ENCODE data around the gene FIGNL2.

Gene FIGNL2

GRCh38 chr12:51855586-51856428 lies 7.3 kb upstream of the FIGNL2 start:
- DNase-seq (ENCODE audit: low read depth in 3 of 3, low spot score in 1 of 3): no peak

GRCh38 chr12:51852404-51853137 lies 4.1 kb upstream of the FIGNL2 start:
- no peak for DNase-seq (ENCODE audit: low read depth in 3 of 3, low spot score in 1 of 3)

DNA sequence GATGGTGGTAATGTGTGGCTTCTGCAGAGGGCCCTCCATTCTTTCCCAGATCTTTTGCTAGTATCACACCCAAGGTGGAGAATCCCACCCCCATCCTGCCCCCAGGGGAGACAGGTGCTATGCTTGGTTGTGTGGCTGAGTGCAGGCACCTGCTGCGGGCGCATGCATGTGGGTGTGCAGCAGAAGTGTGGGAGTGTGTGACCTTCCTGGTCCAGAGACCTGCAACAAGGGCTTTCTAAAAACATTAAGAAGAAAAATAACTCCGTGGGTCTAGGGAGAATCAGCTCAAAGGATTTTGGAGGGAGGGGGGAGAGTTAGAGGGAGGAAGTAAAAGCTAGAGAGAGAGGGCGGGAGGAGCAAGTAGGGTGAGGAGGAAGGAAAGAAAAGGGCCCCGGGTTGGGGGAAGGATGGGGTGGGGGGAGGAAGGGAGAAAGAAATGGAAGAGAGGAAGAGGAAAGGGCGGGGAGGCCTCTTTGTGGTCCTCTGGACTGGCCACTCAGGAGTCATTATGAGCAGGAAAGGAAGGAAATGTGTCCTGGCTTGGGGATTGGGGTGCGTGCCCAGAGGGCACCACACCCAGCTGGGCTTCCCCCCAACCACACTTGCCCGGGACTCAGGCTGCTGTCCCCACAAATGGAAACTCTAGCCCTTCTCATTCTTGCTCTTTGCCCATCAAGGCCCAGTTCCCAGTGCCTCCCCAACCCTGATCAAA lies 3.1 kb upstream of the FIGNL2 start:
- no peak for DNase-seq (ENCODE audit: low read depth in 3 of 3, low spot score in 1 of 3)

DNA sequence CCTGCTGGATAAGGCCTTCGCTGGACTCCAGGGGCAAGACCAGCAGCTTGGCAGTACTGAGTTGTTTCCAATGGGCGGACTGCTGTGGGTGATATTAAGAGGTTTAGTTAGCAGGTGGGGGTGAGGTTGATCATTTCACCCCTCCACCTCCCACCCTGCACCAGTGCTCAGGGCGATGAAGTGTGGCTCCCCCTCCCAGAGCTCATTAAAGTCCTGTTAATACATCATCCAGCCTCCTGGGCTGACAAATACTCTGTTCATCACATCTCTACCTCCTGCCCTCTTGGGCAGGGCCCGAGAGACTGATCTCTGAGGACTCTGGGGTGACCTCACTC lies 2.4 kb upstream of the FIGNL2 start:
- no peak for DNase-seq (ENCODE audit: low read depth in 3 of 3, low spot score in 1 of 3)

DNA sequence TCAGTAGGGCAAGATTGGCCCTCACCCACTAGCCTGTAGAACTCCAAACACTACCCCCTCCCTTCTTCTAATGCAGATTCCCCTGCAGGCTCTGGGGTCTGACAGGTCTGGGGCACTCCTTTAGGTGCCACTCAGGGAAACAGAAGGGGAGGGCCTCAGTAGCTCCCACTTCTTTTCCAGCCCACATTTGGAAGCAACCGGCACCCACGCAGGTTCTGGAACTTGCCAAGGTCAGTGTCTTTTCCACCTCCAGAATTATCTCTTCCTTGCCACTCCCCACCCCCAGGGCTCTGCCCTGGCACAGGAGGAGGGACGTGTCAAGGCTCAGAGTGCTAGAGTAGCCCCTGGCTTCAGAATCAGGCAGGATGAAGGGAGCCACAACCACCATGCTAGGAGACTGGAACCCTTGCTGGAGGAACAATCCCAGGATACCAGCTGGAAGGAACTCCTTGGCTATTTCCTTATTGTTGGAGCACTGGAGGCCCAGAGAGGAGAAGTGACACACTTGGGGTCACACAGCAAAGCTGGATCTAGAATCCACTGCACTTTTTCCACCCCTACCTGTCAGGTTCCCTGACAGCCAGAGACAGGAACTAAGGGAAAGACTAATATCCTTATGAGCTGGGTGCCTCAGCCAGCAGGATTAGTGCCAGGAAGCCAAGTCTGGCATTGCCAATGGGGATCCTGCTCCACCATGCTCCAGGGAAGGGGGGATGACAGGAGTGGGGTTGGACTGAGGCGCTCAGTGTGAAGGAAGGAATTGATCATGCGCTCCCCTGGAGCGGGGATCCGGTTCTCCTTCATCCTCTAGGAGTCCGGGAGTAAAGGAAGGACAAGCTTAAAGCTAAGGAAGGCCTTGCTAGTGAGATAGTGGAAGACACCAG lies 1.8 kb upstream of the FIGNL2 start:
- no peak for DNase-seq (ENCODE audit: low read depth in 3 of 3, low spot score in 1 of 3)

DNA sequence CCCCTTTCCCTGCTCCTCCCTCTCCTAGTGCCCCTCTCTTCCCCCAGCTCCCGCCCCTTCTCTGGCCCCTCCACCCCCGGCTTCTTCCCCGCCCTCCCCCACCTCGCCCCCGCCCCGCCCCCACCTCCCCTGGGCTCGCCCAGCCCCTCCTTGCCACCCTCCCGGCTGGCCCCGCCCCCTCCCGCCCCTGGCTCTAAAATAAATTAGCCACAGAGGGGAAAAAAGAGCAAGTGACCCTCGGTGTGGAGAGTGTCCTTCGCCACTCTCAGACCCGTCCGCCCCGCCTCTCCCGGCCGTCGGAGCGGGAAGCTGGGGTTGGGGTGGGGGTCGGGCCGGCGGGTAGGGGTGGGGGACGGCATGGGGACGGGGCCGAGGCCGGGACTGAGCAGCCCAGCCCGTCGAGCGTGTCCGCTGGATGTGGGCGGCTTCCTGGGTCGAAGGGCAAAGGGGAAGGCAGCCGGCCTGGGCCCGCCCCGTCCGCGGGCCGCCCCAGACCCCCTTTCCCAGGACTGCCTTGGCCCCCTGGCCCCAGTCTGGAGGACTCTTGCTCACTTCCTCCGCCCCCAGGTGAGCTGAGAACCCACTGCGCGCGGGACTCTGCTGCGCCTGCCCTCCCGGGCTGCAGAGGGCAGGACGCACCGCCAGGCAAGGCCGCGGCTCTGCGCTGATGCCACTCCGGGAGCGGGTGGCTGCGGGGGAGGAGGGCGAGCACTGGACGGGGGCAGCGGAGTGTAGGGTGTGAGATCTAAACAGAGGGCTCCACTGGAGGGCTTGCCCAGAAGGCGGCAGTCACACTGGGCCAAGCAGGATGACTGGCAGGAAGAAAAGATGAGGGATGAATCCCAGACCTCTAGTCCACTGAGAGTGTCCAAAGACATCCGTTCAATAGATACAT lies 570 bp upstream of the FIGNL2 start:
- DNase-seq (ENCODE audit: low read depth in 3 of 3, low spot score in 1 of 3): no peak

DNA sequence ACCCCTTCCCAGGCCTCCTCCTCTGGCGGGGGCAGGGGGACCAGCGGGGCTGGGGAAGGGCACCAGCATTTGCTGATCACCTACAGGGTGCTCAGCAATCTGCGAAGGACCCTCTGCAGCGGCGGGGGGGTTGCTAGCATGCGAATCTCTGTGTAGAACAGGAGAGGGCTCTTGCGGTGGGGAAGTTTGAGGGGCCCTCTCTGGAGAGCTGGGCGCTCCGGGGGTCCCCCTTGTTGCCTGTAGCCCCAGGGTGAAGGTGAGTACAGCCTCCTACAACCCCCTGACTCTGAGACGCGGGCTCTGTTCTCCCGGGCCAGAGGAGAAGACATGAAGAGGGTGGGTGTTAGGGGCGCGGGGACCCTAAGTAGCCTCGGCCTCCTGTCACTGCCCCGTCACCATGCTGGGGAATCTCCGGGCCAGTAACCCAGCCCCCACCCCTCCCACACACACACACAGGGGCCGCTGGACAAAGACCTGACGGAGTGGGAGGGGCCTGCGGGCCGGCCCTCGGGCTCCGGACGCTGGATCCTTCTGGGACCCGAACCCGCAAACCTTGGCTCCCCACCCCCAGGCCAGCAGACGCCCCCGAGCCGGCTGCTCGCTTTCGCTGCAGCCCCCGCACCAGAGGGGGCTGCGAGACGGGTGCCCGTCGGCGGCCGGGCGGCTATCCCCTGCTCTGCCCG lies 734 bp downstream of the FIGNL2 start:
- DNase-seq (ENCODE audit: low read depth in 3 of 3, low spot score in 1 of 3): no peak

GRCh38 chr12:51846911-51847642 lies 1.4 kb downstream of the FIGNL2 start:
- DNase-seq (ENCODE audit: low read depth in 3 of 3, low spot score in 1 of 3): peak in 1 of 3 donors; percentile 37

- DNase-seq (ENCODE audit: low read depth in 3 of 3, low spot score in 1 of 3): no peak
Measured at GRCh38 chr12:51846271-51846691, 2.2 kb downstream of the FIGNL2 start.

- no peak for DNase-seq (ENCODE audit: low read depth in 3 of 3, low spot score in 1 of 3)
Measured at GRCh38 chr12:51845482-51845881, 3.0 kb downstream of the FIGNL2 start.

- DNase-seq (ENCODE audit: low read depth in 3 of 3, low spot score in 1 of 3): no peak
Measured at GRCh38 chr12:51844854-51845253, 3.7 kb downstream of the FIGNL2 start.

DNA sequence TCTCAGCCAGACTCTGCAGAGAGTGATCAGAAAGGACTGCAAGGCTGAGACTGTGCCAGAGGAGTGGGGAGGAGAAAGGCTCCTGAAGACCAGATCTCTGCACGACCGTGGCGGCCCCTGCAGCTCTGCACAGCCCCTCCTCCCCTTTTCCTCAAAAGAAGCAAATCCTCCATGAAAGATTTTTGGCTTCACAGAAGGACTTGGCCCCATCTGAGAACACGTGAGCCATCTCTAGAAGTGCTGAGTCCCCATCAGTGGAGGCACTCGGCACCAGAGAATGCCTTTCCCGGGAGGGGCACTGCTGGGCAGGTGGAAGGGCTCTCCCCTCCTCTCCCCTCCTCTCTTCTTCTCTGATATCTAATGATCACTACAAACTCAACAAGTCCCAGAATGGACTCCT lies 6.8 kb downstream of the FIGNL2 start:
- no peak for DNase-seq (ENCODE audit: low read depth in 3 of 3, low spot score in 1 of 3)

- no peak for DNase-seq (ENCODE audit: low read depth in 3 of 3, low spot score in 1 of 3)
Measured at GRCh38 chr12:51840966-51841365, 7.6 kb downstream of the FIGNL2 start.

DNA sequence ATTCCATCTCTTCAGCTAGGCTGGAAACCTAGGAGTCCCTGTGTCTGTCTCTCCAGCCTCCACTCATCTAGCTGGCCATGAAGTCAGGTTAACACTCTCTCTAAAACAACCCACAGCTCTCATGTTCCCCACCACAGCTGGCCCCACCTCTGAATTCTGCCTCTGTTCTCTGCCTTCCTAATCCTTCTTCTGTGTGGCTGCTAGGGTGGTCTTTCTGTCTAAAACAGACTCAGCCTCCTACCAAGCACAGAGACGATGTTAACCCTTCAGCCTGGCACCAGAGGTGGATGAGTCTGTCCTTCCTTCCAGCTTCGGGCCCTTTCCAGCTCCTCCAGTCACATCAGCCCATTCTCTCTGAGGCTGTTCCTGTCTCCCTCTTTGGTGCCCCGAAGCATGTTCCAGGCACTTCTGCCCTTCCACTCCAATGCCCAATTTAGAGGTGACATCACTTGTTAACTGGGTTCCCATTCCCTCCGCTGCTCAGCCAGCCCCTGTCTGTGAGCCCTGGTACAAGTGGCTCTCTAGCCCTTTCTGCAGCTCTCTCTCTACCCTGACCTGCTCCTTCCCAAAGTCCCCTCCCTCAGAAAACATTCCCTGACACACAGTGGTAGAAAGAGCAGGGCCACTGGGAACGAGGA lies 9.1 kb downstream of the FIGNL2 start:
- no peak for DNase-seq (ENCODE audit: low read depth in 3 of 3, low spot score in 1 of 3)

DNA sequence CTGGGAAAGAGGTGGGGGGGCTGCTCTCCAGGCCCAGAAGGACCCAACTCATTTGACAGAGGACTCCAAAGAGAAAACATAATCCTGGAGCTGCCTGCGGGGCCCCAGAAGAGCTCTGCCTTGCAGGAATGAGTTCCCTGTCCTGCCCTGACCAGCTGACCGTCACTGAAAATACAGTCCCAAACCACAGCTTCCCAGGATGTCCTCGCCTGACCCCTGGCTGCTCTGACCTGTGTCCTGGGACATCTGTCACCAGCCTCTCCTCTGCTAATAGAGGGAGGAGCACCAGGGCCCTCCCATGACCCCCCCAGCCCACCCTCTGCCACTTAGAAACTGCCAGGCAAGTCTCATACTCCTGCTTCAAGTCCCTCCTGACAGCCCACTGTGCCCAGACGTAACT lies 9.8 kb downstream of the FIGNL2 start:
- DNase-seq (ENCODE audit: low read depth in 3 of 3, low spot score in 1 of 3): no peak

DNA sequence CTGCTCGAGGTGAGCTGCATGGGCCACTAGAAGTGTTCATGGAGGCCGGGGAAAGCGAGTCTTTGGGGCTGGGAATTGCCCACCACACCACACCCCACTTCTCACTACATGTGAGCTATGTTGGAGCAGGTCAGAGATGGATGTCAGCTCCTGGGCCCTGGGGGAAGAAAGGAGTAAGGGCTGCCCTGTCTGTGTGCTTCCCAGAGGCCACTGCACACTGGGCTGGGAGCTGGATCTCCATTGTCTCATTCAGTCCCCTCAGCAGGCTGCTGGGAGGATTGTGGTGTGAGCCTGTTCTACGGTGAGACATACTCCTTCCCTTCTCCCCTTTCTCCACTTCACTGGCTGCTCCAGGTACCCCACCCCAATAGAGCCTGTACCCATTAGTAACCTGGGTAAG lies 10.5 kb downstream of the FIGNL2 start:
- no peak for DNase-seq (ENCODE audit: low read depth in 3 of 3, low spot score in 1 of 3)

DNA sequence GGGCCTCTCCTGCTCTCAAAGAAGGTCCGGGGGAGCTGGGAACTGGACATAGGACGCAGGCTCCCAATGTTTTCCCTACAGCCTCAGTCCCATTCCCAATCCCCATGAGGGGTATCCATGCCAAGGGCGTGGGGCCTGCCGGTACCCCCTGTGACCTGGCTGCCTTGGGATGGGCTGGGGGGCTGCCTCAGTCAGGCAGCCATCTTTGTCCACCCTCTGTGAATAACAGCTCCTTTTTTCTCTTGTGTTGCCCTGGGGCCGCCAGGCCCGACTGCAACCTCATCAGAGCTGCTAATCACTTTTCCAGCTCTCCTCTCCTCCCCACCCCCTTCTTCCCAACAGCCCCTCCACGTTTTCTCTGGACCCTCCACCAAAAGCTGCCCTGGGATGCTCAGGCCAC lies 11.2 kb downstream of the FIGNL2 start:
- no peak for DNase-seq (ENCODE audit: low read depth in 3 of 3, low spot score in 1 of 3)

DNA sequence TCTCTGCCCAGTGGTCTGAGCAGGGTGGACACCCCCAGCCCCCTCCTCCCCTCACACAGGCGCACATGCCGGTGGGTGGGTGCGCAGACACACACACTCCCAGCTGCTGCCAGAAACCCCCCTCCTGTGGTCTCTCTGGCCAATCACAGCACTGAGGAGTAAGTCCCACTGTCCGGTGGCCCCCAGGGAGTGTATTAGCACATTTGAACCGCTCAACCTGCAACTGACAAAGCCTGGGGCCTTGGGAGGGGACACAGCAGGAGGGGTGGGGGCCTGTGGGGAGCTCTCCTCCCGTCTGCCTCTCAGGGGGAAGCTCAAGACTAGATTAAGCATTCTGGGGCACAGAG lies 11.7 kb downstream of the FIGNL2 start:
- DNase-seq (ENCODE audit: low read depth in 3 of 3, low spot score in 1 of 3): no peak

Measured in stimulated activated CD4-positive, alpha-beta T cell treated with anti-CD3 and anti-CD28 coated beads, TNF-alpha, amount 100 ng/mL, for 1 hour (primary cell).